Measurements from ENCODE around the gene NLRC5. TPM values are rescaled to one million over a fixed set of nuclear protein-coding genes. Genes with fewer than 3 reads are reported as not detected.

The NLRC5 gene
- total and polyA plus RNA-seq, 2 donors (not counting 3 experiments of a cell fraction or from before 2014, with no cell fraction given): 7.4 to 26.3 TPM

DNA sequence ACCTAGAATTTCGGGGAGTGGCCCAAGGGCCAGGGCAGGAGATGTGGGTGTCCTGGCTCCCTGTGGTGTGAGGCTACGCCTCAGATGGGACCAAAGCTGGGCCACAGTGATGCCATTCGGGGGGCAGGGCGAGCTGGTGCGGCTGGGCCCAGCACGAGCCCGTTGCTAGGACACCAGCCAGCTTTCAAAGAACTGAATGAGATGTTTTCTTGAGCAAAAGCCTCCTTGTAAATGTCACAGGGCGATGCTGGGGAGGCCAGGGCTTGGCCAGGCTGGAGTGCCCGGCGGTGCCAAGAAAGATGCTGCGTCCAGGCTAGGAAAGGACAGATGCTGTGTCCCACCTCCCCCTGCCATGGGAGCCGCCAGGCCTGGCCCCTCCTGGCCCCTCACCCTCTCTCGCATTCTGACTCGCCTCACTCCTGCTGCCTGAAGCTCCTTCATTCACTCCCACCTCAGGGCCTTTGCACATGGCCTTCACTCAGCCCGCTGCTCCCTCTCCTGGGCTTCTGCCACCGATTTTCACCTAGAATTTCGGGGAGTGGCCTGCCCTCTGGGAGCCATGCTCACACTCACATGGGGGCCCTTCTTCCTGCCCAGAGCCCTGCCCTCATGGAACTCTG is 142.1 kb downstream of the NLRC5 start:
- TF ChIP-seq FOS (IDR thresholded peaks at IDR 0.05; ENCODE audit: borderline replicate concordance, insufficient read depth, low read length): no peak
- TF ChIP-seq, protein P1, sequence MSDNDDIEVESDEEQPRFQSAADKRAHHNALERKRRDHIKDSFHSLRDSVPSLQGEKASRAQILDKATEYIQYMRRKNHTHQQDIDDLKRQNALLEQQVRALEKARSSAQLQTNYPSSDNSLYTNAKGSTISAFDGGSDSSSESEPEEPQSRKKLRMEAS (IDR thresholded peaks at IDR 0.05; ENCODE audit: insufficient read depth, insufficient read length): no peak
- TF ChIP-seq JUN (IDR thresholded peaks at IDR 0.05; ENCODE audit: borderline replicate concordance, insufficient read depth, insufficient read length, low read depth): no peak
- no peak for TF ChIP-seq EZH2 (IDR thresholded peaks at IDR 0.05; ENCODE audit: borderline replicate concordance, low read depth, low read length, severe bottlenecking)
- no peak for TF ChIP-seq MYC (IDR thresholded peaks at IDR 0.05; ENCODE audit: low read depth, low read length)
- CTCF ChIA-PET: interaction anchor here (1.5 to 4.0 kb wide), 2 partner anchors 39 to 169 kb away, joined by 4 to 17 read pairs; partner anchors contain the start of gene CPNE2
- H3K4me3 ChIP-seq (replicated peaks in 1 of 3; ENCODE audit: insufficient read depth in 1 of 3, low read depth in 1 of 3, low read length in 3 of 3): no peak overlapping the region
- no peak overlapping the region for H3K9ac ChIP-seq (replicated peaks; ENCODE audit: extremely low read depth, insufficient read depth, low read length)
- no peaks in the 10 kb centered on the region for H3K27me3 ChIP-seq (ENCODE audit: control insufficient read depth in 2 of 2, insufficient read depth in 2 of 2, low read length in 2 of 2)
- no peaks in the 10 kb centered on the region for H3K9me1 ChIP-seq (replicated peaks; ENCODE audit: control insufficient read depth, extremely low read depth, insufficient read depth, low read length)
- POLR2A ChIA-PET: no interaction called here
- FAIRE-seq: no peak
- H3K27ac ChIP-seq (ENCODE audit: insufficient read depth, low read depth, low read length): no peak overlapping the region
- intact Hi-C loops (cut with micrococcal nuclease): no loop called here
- H4K20me1 ChIP-seq (replicated peaks; ENCODE audit: control insufficient read depth, extremely low read depth, insufficient read depth, low read length): no peaks in the 10 kb centered on the region
- peaks cover 0 to 4% of the 10 kb centered on the region in 2 experiments for H3K36me3 ChIP-seq (ENCODE audit: control insufficient read depth in 2 of 2, extremely low read depth in 1 of 2, insufficient read depth in 2 of 2, low read length in 2 of 2)
- no peaks in the 10 kb centered on the region for H3K4me1 ChIP-seq (ENCODE audit: control insufficient read depth, extremely low read depth, insufficient read depth, low read length)
- no peak overlapping the region for H3K4me2 ChIP-seq (ENCODE audit: insufficient read depth, low read length)
- H3K9me3 ChIP-seq (replicated peaks; ENCODE audit: control insufficient read depth, insufficient read depth, low read length): no peaks in the 10 kb centered on the region
- no peak overlapping the region for H2AFZ ChIP-seq (ENCODE audit: low read depth, low read length)
- no peaks in the 10 kb centered on the region for H3K79me2 ChIP-seq (ENCODE audit: control insufficient read depth, insufficient read depth, low read length)
- dilution Hi-C loops (cut with MboI; ENCODE audit: extremely low pct_ligation_motif_present, low sequenced_read_pairs): no loop called here
- BruUV-seq (replicated peaks): no TSS peak
- no peak for DNase-seq (ENCODE audit: low read depth, low spot score)

DNA sequence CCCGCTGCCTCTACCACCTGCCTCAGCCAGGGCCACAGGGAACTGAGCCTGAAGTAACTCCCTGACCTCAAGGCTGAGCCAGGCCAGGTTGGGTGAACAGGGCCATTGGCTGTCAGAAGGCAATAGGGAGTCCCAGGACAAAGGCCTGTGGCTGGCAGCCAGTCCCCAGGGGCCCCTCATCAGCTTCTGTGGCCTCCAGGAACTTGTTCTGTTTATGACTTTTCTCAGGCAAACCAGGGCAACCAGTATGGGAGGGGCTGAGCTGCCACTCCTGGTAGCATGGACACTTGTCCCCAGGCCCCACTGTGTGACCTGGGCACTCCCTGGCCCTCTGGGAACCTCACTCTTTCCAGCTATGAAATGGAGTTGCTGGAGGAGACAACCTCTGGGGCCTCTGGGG is 143.1 kb downstream of the NLRC5 start:
- H3K4me1 ChIP-seq (ENCODE audit: control insufficient read depth, extremely low read depth, insufficient read depth, low read length): no peaks in the 10 kb centered on the region
- no peak for TF ChIP-seq FOS (IDR thresholded peaks at IDR 0.05; ENCODE audit: borderline replicate concordance, insufficient read depth, low read length)
- TF ChIP-seq, protein P1 (IDR thresholded peaks at IDR 0.05; ENCODE audit: insufficient read depth, insufficient read length): no peak
- TF ChIP-seq JUN (IDR thresholded peaks at IDR 0.05; ENCODE audit: borderline replicate concordance, insufficient read depth, insufficient read length, low read depth): no peak
- no peak for TF ChIP-seq EZH2 (IDR thresholded peaks at IDR 0.05; ENCODE audit: borderline replicate concordance, low read depth, low read length, severe bottlenecking)
- TF ChIP-seq MYC (IDR thresholded peaks at IDR 0.05; ENCODE audit: low read depth, low read length): no peak
- no peak for TF ChIP-seq POLR2AphosphoS5 (IDR thresholded peaks at IDR 0.05; ENCODE audit: insufficient read depth, low read depth, low read length)
- TF ChIP-seq, protein P2, sequence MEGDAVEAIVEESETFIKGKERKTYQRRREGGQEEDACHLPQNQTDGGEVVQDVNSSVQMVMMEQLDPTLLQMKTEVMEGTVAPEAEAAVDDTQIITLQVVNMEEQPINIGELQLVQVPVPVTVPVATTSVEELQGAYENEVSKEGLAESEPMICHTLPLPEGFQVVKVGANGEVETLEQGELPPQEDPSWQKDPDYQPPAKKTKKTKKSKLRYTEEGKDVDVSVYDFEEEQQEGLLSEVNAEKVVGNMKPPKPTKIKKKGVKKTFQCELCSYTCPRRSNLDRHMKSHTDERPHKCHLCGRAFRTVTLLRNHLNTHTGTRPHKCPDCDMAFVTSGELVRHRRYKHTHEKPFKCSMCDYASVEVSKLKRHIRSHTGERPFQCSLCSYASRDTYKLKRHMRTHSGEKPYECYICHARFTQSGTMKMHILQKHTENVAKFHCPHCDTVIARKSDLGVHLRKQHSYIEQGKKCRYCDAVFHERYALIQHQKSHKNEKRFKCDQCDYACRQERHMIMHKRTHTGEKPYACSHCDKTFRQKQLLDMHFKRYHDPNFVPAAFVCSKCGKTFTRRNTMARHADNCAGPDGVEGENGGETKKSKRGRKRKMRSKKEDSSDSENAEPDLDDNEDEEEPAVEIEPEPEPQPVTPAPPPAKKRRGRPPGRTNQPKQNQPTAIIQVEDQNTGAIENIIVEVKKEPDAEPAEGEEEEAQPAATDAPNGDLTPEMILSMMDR (IDR thresholded peaks at IDR 0.05; ENCODE audit: extremely low read depth in 1 of 2, insufficient read depth in 1 of 2, low read depth in 1 of 2, low read length in 2 of 2): no peak
- no peak for TF ChIP-seq GATA2 (IDR thresholded peaks at IDR 0.05; ENCODE audit: insufficient read depth, insufficient read length, low read depth, low read length)
- no peak for TF ChIP-seq POLR2A (IDR thresholded peaks at IDR 0.05; ENCODE audit: low read depth, low read length)
- CTCF ChIA-PET: interaction anchor here (4.0 kb wide), 1 partner anchor 40 kb away, joined by 17 read pairs; the partner anchor contains the start of gene CPNE2
- BruUV-seq (replicated peaks): no TSS peak
- dilution Hi-C loops (cut with MboI; ENCODE audit: extremely low pct_ligation_motif_present, low sequenced_read_pairs): no loop called here
- peaks cover 0 to 2% of the 10 kb centered on the region in 2 experiments for H3K36me3 ChIP-seq (ENCODE audit: control insufficient read depth in 2 of 2, extremely low read depth in 1 of 2, insufficient read depth in 2 of 2, low read length in 2 of 2)
- H3K4me2 ChIP-seq (ENCODE audit: insufficient read depth, low read length): no peak overlapping the region
- no peak for FAIRE-seq
- no peak overlapping the region for H3K9ac ChIP-seq (replicated peaks; ENCODE audit: extremely low read depth, insufficient read depth, low read length)
- intact Hi-C loops (cut with micrococcal nuclease): no loop called here
- no peaks in the 10 kb centered on the region for H3K27me3 ChIP-seq (ENCODE audit: control insufficient read depth in 2 of 2, insufficient read depth in 2 of 2, low read length in 2 of 2)
- H3K27ac ChIP-seq (ENCODE audit: insufficient read depth, low read depth, low read length): no peak overlapping the region
- DNase-seq (ENCODE audit: low read depth, low spot score): no peak
- H3K9me3 ChIP-seq (replicated peaks; ENCODE audit: control insufficient read depth, insufficient read depth, low read length): no peaks in the 10 kb centered on the region
- no peaks in the 10 kb centered on the region for H4K20me1 ChIP-seq (replicated peaks; ENCODE audit: control insufficient read depth, extremely low read depth, insufficient read depth, low read length)
- no peak overlapping the region for H2AFZ ChIP-seq (ENCODE audit: low read depth, low read length)
- no peaks in the 10 kb centered on the region for H3K79me2 ChIP-seq (ENCODE audit: control insufficient read depth, insufficient read depth, low read length)
- no peaks in the 10 kb centered on the region for H3K9me1 ChIP-seq (replicated peaks; ENCODE audit: control insufficient read depth, extremely low read depth, insufficient read depth, low read length)
- POLR2A ChIA-PET: no interaction called here
- H3K4me3 ChIP-seq (replicated peaks in 1 of 3; ENCODE audit: insufficient read depth in 1 of 3, low read depth in 1 of 3, low read length in 3 of 3): no peak overlapping the region

All from endothelial cell of umbilical vein (primary cell).